ENCODE results near the gene FBXL4.
"Not testable (repeated sequence)": the region's sequence is repeated elsewhere in the genome, so short reads cannot be mapped to it uniquely, and the experiment has no call there.

The FBXL4 gene

DNA sequence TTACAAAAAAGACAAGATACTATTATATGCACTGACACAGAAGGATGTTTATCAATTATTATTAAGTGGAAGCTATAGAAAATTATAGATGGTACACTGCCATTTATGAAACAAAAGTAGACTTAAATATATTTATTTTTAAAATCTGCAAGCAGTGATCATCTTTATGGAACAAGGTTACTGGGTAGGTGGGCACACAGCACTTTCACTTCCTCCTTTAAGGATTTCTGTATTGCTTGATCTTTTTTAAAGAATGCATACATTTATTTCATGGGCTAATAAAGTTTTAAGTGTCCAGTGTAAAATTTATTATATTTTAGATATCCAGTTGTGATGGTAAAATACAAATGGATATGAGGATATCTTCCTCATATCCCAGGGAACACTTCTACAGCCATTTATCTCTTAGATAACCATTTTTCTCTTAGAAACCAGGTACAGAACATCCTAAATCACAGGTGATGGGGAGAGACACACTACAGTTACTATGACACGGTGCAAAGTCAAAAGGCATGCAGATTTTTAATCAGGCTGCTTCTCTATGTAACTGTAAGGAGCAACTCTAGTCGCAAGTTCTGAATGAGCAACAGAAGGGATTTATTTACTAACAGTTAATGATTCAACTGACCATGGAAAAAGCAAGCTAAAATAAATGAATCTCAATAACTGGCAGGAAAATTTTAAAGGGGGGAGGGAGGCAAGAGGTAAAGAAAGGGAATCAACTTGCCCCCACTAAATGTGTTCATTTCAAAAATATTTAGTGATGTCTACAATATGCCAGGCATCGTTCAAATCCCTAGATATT is 2.2 kb downstream of the FBXL4 start:
- no peak for DNase-seq (ENCODE audit: low read depth in 2 of 2)

DNA sequence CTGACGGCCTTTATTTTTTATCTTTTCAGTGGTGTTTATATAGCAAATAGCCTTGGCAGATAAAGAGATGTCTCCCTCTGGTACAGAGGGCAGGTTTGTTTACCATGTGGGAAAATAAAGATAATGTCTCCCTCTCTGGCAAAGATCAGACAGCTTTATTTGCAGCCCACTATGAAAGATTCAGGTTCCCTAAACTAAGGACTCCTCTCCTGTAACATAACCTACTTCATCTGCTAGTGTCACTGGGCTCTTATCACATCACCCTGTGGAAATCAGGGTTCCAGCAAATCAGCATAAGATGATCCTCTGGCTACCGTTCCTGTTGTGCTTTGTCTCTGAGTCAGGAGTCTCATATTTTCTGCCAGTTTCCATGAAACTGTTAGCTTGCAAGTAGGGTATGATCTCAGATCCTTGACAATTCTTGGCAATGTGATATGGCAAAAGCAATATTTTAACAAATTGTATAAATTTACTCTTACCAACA is 3.1 kb downstream of the FBXL4 start:
- DNase-seq (ENCODE audit: low read depth in 2 of 2), result no peak

DNA sequence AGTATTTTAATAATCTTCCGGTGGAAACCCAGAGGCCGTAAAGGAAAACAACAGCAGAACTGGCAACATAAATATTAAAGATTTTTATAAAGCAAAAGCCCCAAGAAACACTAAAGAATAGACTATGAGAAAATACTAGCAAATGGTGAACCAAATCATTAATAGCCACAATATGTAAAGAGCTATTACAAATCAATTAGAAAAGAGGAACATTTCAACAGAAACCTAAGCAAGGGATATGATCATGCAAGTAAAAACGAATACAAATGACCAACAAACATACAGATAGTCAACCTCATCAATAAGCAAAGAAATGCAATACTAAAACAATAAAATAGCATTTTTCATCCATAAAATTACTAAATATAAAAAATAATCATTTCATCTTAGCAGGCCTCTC is 3.6 kb downstream of the FBXL4 start:
- no peak for DNase-seq (ENCODE audit: low read depth in 2 of 2)

DNA sequence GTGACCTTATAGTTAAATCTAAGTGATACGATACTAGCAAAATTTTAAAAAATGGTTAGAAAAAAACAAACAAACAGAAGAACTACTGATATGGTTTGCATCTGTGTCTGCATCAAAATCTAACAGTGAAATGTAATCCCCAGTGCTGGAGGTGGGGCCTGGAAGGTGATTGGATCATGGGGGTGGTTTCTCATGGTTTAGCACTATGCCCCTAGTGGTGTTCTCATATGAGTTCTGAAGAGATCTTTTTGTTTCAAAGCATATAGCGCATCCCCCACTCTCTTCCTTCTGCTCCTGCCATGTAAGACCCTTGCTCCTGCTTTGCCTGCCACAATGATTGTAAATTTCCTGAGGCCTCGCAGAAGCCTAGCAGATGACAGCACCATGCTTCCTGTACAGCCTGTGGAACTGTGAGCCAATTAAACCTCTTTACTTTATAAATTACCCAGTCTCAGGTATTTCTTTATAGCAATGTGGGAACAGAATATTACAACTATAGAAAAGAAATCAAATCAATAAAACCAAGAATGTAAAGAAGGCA is 5.4 kb downstream of the FBXL4 start:
- DNase-seq (ENCODE audit: low read depth in 2 of 2), result no peak

DNA sequence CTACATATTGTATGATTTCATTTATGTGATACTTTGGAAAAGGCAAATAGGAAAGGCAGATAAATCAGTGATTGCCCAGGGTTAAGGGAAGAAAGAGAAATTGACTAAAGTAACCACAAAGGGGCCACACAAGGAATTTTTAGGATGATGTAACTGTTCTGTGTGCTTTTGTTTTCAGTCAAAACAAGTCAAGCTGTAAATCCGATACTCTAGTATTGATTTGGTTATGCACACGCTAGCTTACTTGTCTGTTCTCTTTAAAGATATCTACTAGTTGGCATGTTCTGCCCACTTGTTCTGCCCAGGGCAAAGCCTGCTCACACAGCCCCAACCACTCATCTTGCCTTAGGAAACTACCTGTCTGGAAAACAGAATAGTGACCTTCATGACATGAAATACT is 6.4 kb downstream of the FBXL4 start:
- no peak for DNase-seq (ENCODE audit: low read depth in 2 of 2)

DNA sequence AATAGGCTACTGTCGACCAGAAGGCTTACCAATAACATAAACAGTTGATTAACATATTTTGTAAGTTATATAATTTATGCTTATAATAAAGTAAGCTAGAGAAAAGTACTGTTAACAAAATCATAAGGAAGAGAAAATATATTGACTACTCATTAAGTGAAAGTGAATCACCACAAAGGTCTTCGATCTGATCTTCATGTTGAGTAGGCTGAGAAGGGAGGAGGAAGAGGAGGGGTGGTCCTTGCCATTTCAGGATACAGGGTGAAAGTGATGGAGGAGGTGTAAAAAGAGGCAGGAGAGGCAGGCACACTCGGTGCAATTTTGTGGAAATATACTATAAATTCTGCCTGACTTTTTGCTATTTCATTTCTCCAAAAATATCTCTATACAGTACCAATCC is 10.4 kb downstream of the FBXL4 start:
- DNase-seq (ENCODE audit: low read depth in 2 of 2), result no peak

DNA sequence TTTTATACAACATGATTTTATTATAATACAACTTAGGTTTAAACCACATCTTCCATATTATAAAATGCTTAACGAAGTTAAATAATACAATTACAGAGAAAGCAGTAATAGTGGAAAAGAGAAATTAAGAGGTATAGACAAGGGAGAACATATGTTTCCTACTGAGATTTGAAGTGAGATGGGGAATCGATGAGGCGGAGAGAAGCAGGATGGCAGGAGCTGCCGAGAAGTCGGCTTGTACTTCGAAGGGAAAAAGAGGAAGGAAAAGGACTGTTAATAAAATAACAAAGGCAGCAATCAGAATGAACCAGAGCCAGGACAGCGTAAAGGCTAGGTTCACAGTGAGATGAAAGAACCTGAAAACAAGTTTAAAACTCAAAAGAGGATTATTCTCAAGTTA is 15.4 kb downstream of the FBXL4 start:
- DNase-seq (ENCODE audit: low read depth in 2 of 2), result no peak

DNA sequence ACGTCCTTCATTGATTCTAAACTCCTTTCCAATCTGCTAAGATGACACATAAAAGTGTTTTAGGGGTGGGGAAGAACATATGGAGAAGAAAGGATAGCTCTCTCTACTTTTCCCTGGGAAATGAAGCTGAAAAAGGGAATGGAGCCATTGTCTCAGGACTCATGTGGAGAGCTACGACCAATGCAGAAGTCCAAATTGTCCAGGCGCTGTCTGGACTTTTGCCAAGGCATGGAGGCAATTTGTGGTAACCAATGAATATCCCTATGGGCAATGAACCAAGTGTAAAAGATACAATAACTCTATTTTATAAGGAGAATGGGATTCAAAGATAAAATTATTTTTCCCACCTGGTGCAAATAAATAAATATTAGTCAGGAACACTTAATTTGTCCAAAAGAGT is 16.1 kb downstream of the FBXL4 start:
- no peak for DNase-seq (ENCODE audit: low read depth in 2 of 2)

DNA sequence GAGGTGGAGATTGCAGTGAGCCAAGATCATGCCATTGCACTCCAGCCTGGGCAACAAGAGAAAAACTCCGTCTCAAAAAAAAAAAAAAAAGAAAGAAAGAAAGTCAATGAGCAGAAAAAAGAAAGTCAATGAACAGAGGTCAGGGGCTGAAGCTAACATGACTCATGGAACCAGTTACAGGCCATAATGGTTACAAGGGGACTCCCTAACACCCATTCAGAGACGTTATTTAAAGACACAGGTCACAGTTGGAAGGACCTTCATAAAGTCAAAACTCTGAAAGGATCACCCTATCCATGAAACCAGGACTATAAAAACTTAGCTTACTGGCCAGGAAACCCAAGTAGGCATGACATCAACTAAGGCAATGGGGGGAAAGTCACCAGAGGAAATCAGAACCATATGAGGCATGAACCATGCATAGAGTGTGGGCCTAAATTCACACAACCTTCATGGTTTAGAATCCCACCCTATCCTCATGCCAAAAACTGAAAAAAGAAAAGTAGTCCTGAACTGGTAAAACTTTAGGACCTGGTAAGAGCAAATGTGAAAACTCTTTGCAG is 18.2 kb downstream of the FBXL4 start:
- no peak for DNase-seq (ENCODE audit: low read depth in 2 of 2)

DNA sequence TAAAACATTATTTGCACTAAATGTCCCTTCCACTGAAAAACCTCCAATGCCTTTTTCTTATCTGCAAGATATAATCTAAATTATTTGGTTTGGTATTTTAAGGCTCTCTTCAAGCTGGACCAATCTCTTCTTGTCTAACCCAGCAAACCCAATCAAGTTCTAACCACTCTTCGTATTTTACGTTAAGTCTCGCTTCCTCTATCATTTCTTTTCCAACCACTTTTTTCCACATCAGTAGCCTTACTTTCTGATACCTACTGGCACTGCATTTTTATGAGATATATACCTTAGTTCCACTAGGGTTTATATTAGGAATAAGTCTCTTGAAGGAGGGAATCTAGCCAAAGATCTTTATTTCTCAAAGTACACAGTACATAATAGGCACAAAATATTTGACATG is 19.1 kb downstream of the FBXL4 start:
- no peak for DNase-seq (ENCODE audit: low read depth in 2 of 2)

DNA sequence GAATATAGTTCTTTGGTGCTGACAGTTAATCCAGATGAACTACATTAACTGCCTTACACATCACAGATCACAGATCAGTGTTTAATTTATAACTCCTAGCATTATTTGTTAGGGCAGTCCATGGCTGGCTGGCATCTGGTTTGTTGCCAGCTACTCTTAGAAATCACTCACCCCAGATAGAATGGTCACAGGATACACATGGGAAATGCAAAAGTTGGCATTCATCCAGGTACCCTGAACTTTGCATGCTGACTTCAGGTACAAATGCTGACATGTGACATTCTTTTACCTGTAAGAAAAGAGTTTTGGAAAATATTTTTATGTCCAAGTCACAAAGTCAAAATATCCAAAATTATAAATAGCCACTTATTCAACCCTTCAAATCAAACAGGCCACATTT is 20.2 kb downstream of the FBXL4 start:
- DNase-seq (ENCODE audit: low read depth in 2 of 2), result no peak

DNA sequence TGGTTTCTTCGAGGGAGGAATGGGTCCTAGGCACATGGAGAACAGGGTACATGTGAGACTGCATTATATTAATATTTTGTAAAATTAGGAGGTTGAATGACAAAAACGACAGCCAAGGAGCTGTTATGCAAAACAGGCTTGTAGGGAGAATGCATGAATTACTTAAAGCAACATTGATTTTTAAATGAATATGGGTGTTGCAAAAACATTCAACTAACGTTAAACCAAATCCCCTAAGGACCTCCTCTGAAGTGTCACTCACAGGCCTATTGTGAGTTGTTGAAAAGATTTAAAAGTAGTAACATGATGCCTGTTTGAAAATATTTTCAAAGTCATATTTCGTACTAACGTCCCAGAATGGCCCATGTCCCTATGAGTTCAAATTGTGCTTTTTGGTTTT is 21.9 kb downstream of the FBXL4 start:
- DNase-seq (ENCODE audit: low read depth in 2 of 2), result no peak

DNA sequence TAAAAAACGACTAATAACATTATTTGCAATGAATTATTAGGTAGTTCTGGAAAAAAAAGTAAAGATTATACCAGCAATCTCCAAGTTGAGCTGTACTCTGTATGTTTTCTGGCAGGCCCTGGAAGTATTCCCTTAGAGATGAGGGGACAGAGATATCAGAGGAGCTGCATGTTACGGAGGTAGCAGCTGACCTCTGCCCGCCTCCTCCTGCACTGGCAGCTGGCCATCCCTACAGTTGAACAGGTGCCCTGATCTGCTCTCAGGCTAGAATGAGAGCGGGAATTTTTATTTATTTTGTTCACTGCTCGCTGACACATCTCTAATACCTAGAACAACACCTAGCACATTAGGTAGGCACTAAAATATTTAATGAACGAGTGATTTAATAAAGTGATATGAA is 23.1 kb downstream of the FBXL4 start:
- DNase-seq (ENCODE audit: low read depth in 2 of 2), result no peak

DNA sequence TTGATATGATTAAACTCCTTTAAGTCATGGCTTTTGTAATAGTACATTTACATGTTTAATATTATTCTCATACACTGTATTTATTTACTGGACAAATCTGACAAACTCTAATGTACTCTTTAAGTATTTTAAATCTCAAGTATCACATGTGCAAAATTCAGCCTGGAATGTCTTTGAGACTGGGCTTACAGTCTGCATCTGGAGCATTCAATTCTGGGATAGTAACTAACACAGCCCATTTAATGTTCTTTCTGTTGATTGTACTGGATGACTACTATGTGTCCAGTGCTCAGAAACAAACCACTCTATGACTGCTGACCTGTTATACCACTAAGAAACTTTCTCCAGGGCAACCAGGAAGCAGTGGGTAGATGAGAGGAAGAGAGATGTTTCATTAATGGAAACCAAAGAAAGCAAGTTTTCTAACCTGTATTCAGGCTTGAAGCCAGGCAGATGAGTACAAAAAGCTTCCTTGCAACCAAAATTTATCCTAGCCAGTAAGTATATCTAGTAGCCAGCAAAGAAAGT is 26.8 kb downstream of the FBXL4 start:
- DNase-seq (ENCODE audit: low read depth in 2 of 2), result no peak

DNA sequence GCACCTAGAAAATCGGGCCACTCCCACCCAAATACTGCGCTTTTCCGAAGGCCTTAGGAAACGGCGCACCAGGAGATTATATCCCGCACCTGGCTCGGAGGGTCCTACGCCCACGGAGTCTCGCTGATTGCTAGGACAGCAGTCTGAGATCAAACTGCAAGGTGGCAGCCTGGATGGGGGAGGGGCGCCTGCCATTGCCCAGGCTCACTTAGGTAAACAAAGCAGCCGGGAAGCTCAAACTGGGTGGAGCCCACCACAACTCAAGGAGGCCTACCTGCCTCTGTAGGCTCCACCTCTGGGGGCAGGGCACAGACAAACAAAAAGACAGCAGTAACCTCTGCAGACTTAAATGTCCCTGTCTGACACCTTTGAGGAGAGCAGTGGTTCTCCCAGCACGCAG is 36.8 kb downstream of the FBXL4 start:
- DNase-seq (ENCODE audit: low read depth in 2 of 2), result not testable (repeated sequence)

DNA sequence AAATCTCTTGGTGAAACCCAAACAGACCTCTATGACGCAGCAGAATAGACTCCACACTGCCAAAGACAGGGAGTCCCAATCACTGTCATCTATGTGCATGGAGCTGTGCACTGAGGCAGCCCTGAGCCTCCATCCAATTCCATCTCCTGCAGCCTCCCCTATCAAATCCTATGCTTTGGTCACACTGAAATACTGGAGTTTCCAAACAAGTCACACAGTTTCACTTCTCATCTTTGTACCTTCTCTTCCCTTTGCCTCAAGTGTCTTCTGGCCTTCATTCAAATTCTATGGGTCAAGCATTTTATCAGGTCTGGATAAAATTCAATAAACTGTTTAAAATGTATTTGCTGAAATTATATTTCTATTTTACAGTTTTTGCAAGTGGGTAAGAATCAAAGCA is 38.5 kb downstream of the FBXL4 start:
- DNase-seq (ENCODE audit: low read depth in 2 of 2), result no peak

DNA sequence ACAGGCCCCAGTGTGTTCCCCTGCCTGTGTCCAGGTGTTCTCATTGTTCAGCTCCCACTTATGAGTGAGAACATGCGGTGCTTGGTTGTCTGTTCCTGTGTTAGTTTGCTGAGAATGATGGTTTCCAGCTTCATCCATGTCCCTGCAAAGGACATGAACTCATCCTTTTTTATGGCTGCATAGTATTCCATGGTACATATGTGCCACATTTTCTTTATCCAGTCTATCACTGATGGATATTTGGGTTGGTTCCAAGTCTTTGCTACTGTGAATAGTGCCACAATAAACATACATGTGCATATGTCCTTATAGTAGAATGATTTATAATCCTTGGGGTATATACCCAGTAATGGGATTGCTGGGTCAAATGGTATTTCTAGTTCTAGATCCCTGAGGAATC is 41.4 kb downstream of the FBXL4 start:
- not testable (repeated sequence) for DNase-seq (ENCODE audit: low read depth in 2 of 2)

DNA sequence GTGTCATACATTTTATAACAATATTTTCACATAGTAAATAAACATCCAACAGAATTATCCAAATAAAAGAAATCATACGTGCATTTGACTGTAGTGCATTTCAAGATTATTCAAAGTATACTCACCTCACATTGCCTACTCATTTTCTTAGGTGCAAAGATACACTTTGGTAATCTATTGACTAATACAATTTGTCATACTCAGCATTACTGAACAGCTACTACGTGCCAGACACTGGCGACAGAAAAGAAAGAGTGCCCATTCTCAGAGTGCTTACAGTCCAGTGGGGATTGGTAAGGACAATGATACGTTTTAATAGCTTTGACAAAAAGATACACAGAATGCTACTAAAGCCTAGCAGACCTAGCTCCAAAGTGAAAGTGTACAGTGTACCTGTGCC is 42.0 kb downstream of the FBXL4 start:
- DNase-seq (ENCODE audit: low read depth in 2 of 2), result no peak

DNA sequence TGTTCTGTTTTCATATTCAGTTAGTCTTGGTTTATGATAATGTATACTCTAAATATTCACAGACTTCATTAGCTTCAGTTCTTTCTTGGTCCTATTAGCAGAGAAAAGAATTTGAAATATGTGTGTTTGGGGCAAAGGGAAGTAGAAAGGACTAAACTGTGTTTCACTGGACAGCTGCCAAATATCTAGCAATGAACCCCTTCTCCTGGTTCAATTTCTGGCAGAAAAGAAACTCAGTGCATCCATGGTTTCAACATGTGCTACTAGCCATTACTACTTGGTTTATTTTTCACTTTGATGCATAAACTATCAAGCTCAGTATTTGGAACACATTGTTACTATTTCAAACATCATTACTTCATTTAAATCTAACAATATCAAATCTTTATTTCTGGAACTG is 43.6 kb downstream of the FBXL4 start:
- DNase-seq (ENCODE audit: low read depth in 2 of 2), result no peak

DNA sequence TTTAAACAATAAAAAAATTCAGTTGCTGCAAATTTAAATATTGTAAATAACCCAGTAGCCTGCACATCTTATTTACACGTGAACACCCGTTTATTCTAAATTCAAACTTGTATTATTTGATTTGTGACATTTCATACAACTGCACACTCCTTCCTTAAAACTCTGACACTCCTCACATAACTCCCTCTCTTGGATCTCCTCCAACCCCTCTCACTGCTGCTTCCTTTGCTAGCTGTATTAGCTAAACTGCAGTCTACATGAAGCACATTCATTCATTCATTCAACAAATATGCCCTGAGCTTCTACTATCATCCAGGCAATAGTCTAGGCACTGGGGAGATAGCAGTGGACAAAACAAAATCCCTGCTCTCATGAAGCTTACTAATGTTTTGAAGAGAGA is 47.0 kb downstream of the FBXL4 start:
- DNase-seq (ENCODE audit: low read depth in 2 of 2), result no peak

DNA sequence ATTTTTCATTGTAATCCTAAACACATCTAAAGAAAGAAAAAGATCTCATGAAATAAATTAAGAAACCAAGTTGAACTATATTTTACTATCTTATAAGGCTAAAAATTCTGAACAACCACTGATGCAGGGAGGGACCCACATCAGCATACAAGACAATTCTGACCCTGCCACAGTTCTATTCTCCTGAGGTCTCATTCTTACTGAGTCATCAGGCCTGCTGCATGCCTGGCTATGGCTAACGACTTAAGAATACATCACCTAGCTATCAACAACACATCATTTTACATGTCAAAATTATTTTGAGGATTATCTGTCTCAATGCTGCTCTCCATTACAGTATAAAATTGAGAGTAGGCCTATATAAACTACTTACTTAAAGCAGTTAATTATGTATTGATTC is 52.9 kb downstream of the FBXL4 start:
- no peak for DNase-seq (ENCODE audit: low read depth in 2 of 2)

DNA sequence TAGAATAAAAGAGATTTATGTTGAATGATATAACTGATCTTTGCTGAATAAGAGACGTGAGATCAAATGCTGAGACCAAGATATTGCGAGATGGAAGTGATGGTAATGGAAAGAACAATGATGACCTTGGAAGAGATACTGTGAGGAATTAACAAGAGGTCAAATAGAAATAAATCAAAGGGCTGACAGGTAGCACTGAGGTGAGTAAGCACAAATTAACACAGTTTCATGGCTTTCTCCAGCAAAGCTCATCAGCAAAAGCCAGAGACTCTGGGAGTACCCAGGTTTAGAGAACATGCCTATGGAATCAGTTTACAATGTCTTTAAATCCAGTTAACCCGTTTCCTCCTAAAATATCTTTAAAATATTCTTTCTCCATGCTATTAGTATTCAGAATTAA is 60.1 kb downstream of the FBXL4 start:
- no peak for DNase-seq (ENCODE audit: low read depth in 2 of 2)

DNA sequence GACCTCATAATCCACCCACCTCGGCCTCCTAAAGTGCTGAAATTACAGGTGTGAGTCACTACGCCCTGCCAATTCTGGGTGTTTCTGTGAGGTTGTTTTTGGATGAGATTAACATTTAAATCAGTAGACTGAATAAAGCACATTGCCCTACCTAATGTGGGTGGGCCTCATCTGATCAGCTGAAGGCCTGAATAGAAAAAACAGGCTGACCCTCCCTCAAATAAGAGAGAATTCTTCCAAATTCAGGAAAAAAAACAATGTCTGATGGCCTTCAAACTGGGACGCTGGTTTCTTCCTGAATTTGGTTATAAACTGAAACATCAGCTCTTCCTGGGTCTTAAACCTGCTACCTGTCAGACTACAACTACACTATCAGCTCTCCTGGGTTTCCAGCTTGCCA is 62.4 kb downstream of the FBXL4 start:
- no peak for DNase-seq (ENCODE audit: low read depth in 2 of 2)
